GM21786 (cell line): Measurements from ENCODE around the gene GRB7.

Experiments
- ATAC-seq: cut with Tn5 transposase; IDR thresholded peaks from one replicate; pipeline ENCODE4 v1.9.1; 2021; ENCODE audit not compliant: unreplicated experiment

The GRB7 gene

DNA sequence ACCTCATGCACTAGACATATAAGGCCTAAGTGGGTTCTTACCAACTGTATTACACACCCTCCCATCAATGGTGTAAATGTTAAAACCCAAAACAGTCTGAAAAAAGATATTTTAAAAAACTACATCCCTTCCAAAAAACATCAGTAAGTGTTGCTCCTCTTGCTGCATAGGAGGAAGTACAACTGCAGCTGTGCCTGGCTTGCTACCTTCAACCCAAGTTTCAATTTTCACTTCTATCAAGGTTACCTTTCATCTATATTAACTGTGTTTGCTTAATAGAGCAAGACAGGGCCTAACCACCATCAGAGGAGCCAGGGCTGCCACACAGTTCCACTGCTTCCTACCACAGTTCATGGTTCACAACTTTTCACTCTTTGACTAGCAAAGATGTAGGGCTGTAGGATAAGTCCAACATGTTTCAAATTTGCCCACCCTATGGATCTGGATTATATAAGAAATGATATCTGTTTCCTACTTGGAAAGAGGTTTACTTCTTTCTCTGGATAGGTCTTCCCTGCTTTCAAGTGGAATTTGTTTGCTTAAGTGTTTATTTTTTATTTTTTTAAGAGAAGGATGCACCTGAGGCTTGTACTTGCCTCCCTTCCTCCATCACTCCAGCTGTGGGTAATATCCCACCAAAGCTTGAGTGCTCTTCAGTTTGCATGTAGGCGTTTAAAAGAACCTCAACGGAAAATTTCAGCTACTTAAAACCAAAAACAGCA, 56.7 kb downstream of the GRB7 start:
- peak; percentile 85 for ATAC-seq
